Measurements from ENCODE around the gene LDB1.

LDB1 gene

GRCh38 chr10:102109166-102110116 lies 10.7 kb downstream of the LDB1 start:
- Histone ChIP-seq H3K9ac (ENCODE audit: low read length) (no peak overlapping the region), H3K36me3 (ENCODE audit: control insufficient read depth, insufficient read depth, low read length, severe bottlenecking) (peaks cover 53% of the 10 kb centered on the region), H3K27me3 (replicated peaks; ENCODE audit: control insufficient read depth, insufficient read depth, low read length) (no peaks in the 10 kb centered on the region), H3K9me3 (ENCODE audit: control insufficient read depth, low read length) (no peaks in the 10 kb centered on the region), H3K4me3 (ENCODE audit: low read length) (no peak overlapping the region), H3K4me1 (ENCODE audit: control insufficient read depth, insufficient read depth, low read length) (peaks cover 24% of the 10 kb centered on the region)
- no peak for DNase-seq (ENCODE audit: low read depth)

DNA sequence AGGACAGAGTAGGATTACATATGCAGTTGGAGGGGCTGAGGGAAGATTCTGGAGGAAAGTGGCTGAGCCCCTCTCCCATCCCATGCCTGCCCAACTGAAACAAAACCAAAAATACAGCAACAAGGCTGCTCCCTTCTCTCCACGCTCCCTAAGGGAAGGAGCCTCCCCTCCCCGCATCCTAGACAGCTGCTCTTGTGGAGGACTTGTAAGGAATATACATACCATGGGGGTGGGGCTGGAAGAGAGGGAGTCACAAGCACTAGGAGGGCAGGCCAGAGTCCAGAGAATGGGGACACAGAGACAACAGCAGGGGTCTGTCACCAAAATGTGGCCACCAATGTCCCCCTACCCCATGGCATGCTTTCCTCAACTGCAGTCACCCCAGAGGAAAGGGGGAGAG lies 13.2 kb downstream of the LDB1 start:
- Histone ChIP-seq H3K36me3 (ENCODE audit: control insufficient read depth, insufficient read depth, low read length, severe bottlenecking) (peaks cover 53% of the 10 kb centered on the region), H3K9me3 (ENCODE audit: control insufficient read depth, low read length) (no peaks in the 10 kb centered on the region), H3K27me3 (replicated peaks; ENCODE audit: control insufficient read depth, insufficient read depth, low read length) (no peaks in the 10 kb centered on the region), H3K9ac (ENCODE audit: low read length) (no peak overlapping the region), H3K4me3 (ENCODE audit: low read length) (no peak overlapping the region), H3K4me1 (ENCODE audit: control insufficient read depth, insufficient read depth, low read length) (peaks cover 6% of the 10 kb centered on the region)
- no peak for DNase-seq (ENCODE audit: low read depth)

DNA sequence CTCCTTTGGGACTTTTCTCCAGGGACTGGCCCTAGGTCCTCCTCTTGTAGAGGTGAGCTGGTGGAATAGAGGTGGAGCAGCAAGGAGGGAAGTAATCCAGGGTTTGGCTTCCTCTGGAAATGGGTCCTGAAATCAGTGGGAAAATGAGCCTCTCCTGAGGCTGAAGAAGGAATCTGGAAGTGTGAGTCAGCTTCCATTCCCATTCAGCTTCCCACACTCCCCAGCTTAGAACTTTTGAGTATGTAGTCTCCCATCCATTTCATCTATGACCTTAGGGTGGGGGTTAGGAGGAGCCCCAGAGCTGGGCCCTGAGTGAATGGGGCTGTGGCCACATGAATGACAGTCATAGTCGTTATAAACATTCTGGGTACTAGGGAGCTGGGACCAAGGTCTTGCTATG lies 17.7 kb downstream of the LDB1 start:
- Histone ChIP-seq H3K9ac (ENCODE audit: low read length) (no peak overlapping the region), H3K9me3 (ENCODE audit: control insufficient read depth, low read length) (no peaks in the 10 kb centered on the region), H3K36me3 (ENCODE audit: control insufficient read depth, insufficient read depth, low read length, severe bottlenecking) (peaks cover 12% of the 10 kb centered on the region), H3K27me3 (replicated peaks; ENCODE audit: control insufficient read depth, insufficient read depth, low read length) (no peaks in the 10 kb centered on the region), H3K4me3 (ENCODE audit: low read length) (no peak overlapping the region), H3K4me1 (ENCODE audit: control insufficient read depth, insufficient read depth, low read length) (no peaks in the 10 kb centered on the region)
- DNase-seq (ENCODE audit: low read depth), result no peak

- Histone ChIP-seq H3K9ac (ENCODE audit: low read length) (no peak overlapping the region), H3K36me3 (ENCODE audit: control insufficient read depth, insufficient read depth, low read length, severe bottlenecking) (peaks cover 2% of the 10 kb centered on the region), H3K9me3 (ENCODE audit: control insufficient read depth, low read length) (no peaks in the 10 kb centered on the region), H3K4me3 (ENCODE audit: low read length) (no peak overlapping the region), H3K27me3 (replicated peaks; ENCODE audit: control insufficient read depth, insufficient read depth, low read length) (no peaks in the 10 kb centered on the region), H3K4me1 (ENCODE audit: control insufficient read depth, insufficient read depth, low read length) (no peaks in the 10 kb centered on the region)
- DNase-seq (ENCODE audit: low read depth), result no peak
Observed at GRCh38 chr10:102101152-102101551, 19.0 kb downstream of the LDB1 start.

DNA sequence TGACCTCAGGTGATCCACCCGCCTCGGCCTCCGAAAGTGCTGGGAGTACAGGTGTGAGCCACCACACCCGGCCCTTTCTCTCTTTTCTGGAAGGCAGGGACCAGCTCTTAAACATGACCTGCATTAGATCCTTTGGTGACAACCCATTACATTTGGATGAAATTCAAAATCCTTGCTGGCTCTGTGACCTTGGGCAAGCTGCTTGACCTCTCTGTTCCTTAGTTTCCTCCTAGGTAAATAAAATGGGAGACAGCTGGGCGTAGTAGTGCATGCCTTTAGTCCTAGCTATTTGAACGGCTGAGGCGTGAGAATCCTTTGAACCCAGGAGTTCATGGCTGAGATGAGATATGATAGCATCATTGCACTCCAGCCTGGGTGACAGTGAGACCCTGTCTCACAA lies 23.7 kb downstream of the LDB1 start:
- Histone ChIP-seq H3K9me3 (ENCODE audit: control insufficient read depth, low read length) (no peaks in the 10 kb centered on the region), H3K4me1 (ENCODE audit: control insufficient read depth, insufficient read depth, low read length) (no peaks in the 10 kb centered on the region), H3K27me3 (replicated peaks; ENCODE audit: control insufficient read depth, insufficient read depth, low read length) (no peaks in the 10 kb centered on the region), H3K36me3 (ENCODE audit: control insufficient read depth, insufficient read depth, low read length, severe bottlenecking) (no peaks in the 10 kb centered on the region), H3K4me3 (ENCODE audit: low read length) (no peak overlapping the region), H3K9ac (ENCODE audit: low read length) (no peak overlapping the region)
- no peak for DNase-seq (ENCODE audit: low read depth)

DNA sequence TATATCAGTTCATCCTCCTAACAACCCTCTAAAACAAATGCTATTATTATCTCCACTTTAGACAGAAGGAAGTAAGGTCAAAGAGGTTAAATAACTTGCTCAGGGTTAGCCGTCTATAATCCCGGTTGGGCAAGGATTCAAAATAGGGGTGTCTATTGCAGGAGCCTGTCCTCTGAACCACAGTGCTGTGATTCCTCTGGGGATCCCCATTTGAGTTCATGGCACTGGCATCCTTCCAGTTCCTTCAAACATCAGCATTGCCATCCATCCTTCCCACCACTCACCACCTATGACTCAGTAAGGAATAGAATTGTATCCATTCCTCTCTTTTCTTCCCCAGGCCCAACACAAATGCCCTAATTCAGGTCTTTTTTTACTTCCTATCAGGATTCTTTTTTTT lies 29.4 kb downstream of the LDB1 start:
- Histone ChIP-seq H3K36me3 (ENCODE audit: control insufficient read depth, insufficient read depth, low read length, severe bottlenecking) (no peaks in the 10 kb centered on the region), H3K9ac (ENCODE audit: low read length) (no peak overlapping the region), H3K27me3 (replicated peaks; ENCODE audit: control insufficient read depth, insufficient read depth, low read length) (no peaks in the 10 kb centered on the region), H3K4me1 (ENCODE audit: control insufficient read depth, insufficient read depth, low read length) (no peaks in the 10 kb centered on the region), H3K9me3 (ENCODE audit: control insufficient read depth, low read length) (no peaks in the 10 kb centered on the region), H3K4me3 (ENCODE audit: low read length) (no peak overlapping the region)
- peak; percentile 8 for DNase-seq (ENCODE audit: low read depth)

DNA sequence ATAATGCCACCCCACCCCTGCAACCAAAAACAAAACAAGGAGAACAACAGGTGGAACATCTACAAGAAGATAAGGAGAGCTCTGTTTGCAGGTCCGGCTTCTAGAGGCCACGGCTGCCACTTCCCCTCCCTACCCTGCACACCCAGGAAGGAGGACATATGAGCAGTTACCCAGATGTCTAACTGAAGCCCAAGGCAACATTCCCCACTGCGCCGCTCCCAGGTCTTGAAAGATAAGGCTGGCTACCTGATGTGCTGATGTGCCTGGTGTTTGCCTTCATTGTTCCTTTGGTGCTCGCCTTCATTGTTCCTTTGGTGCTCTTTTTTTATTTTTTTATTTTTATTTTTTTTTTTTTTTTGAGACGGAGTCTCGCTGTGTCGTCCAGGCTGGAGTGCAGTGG lies 34.0 kb downstream of the LDB1 start:
- Histone ChIP-seq H3K4me1 (ENCODE audit: control insufficient read depth, insufficient read depth, low read length) (no peaks in the 10 kb centered on the region), H3K9ac (ENCODE audit: low read length) (no peak overlapping the region), H3K4me3 (ENCODE audit: low read length) (no peak overlapping the region), H3K36me3 (ENCODE audit: control insufficient read depth, insufficient read depth, low read length, severe bottlenecking) (no peaks in the 10 kb centered on the region), H3K27me3 (replicated peaks; ENCODE audit: control insufficient read depth, insufficient read depth, low read length) (no peaks in the 10 kb centered on the region), H3K9me3 (ENCODE audit: control insufficient read depth, low read length) (no peaks in the 10 kb centered on the region)
- no peak for DNase-seq (ENCODE audit: low read depth)

GRCh38 chr10:102085336-102085735 lies 34.8 kb downstream of the LDB1 start:
- H3K4me3 ChIP-seq (ENCODE audit: low read length), result no peak overlapping the region
- H3K4me1 ChIP-seq (ENCODE audit: control insufficient read depth, insufficient read depth, low read length), result no peaks in the 10 kb centered on the region
- H3K36me3 ChIP-seq (ENCODE audit: control insufficient read depth, insufficient read depth, low read length, severe bottlenecking), result no peaks in the 10 kb centered on the region
- no peak overlapping the region for H3K9ac ChIP-seq (ENCODE audit: low read length)
- no peaks in the 10 kb centered on the region for H3K9me3 ChIP-seq (ENCODE audit: control insufficient read depth, low read length)
- peaks cover 4% of the 10 kb centered on the region for H3K27me3 ChIP-seq (replicated peaks; ENCODE audit: control insufficient read depth, insufficient read depth, low read length)
- no peak for DNase-seq (ENCODE audit: low read depth)

DNA sequence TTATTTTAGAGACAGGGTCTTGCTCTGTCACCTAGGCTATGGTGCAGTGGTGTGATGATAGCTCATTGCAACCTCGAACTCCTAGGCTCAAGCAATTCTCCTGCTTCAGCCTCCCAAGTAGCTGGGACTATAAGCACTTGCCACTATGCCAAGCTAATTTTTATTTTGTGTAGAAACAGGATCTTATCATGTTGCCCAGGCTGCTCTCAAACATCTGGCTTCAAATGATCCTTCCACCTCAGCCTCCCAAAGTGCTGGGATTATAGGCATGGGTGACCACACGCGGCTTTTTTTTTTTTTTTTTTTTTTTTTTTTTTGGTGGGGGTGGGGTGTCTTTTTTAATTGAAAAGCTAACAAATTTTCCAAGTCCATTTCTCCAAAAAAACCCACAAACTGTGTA lies 36.6 kb downstream of the LDB1 start:
- DNase-seq (ENCODE audit: low read depth), result no peak
- Histone ChIP-seq H3K27me3 (replicated peaks; ENCODE audit: control insufficient read depth, insufficient read depth, low read length) (peaks cover 4% of the 10 kb centered on the region), H3K4me3 (ENCODE audit: low read length) (no peak overlapping the region), H3K4me1 (ENCODE audit: control insufficient read depth, insufficient read depth, low read length) (no peaks in the 10 kb centered on the region), H3K36me3 (ENCODE audit: control insufficient read depth, insufficient read depth, low read length, severe bottlenecking) (no peaks in the 10 kb centered on the region), H3K9me3 (ENCODE audit: control insufficient read depth, low read length) (no peaks in the 10 kb centered on the region), H3K9ac (ENCODE audit: low read length) (no peak overlapping the region)

- Histone ChIP-seq H3K9me3 (ENCODE audit: control insufficient read depth, low read length) (no peaks in the 10 kb centered on the region), H3K9ac (ENCODE audit: low read length) (no peak overlapping the region), H3K27me3 (replicated peaks; ENCODE audit: control insufficient read depth, insufficient read depth, low read length) (no peaks in the 10 kb centered on the region), H3K4me1 (ENCODE audit: control insufficient read depth, insufficient read depth, low read length) (peaks cover 5% of the 10 kb centered on the region), H3K4me3 (ENCODE audit: low read length) (no peak overlapping the region), H3K36me3 (ENCODE audit: control insufficient read depth, insufficient read depth, low read length, severe bottlenecking) (peaks cover 4% of the 10 kb centered on the region)
- peak; percentile 93 for DNase-seq (ENCODE audit: low read depth)
Observed at GRCh38 chr10:102072673-102073527, 47.3 kb downstream of the LDB1 start.

GRCh38 chr10:102069071-102069470 lies 51.1 kb downstream of the LDB1 start:
- Histone ChIP-seq H3K4me3 (ENCODE audit: low read length) (no peak overlapping the region), H3K9me3 (ENCODE audit: control insufficient read depth, low read length) (no peaks in the 10 kb centered on the region), H3K4me1 (ENCODE audit: control insufficient read depth, insufficient read depth, low read length) (peaks cover 24% of the 10 kb centered on the region), H3K27me3 (replicated peaks; ENCODE audit: control insufficient read depth, insufficient read depth, low read length) (no peaks in the 10 kb centered on the region), H3K36me3 (ENCODE audit: control insufficient read depth, insufficient read depth, low read length, severe bottlenecking) (peaks cover 4% of the 10 kb centered on the region), H3K9ac (ENCODE audit: low read length) (no peak overlapping the region)
- no peak for DNase-seq (ENCODE audit: low read depth)
